Transverse colon (tissue), 4 donors: ENCODE data around the gene ATP5PD. TPM values are rescaled to one million over a fixed set of nuclear protein-coding genes. Genes with fewer than 3 reads are reported as not detected.

Experiments used
- DNase-seq: peaks from one replicate; pipeline ENCODE4 v3.0.0-alpha.2; 2019
- H3K27ac ChIP-seq, 4 donors: fragments of 200-600 bp; sonication (generic); 2 replicates each; pipeline ENCODE4 v1.5.1; 2016 to 2018; ENCODE audit warnings: inconsistent platforms in 4 of 4
- H3K27me3 ChIP-seq: fragments of 200-600 bp; sonication (generic); 2 replicates; pipeline ENCODE4 v1.5.1; 2017; ENCODE audit warnings: inconsistent platforms
- H3K36me3 ChIP-seq, 4 donors: fragments of 200-600 bp; sonication (generic); 2 replicates each; pipeline ENCODE4 v1.5.1; 2017 to 2019; ENCODE audit warnings: inconsistent platforms in 4 of 4
- H3K4me1 ChIP-seq, 4 donors: fragments of 200-600 bp; sonication (generic); 2 replicates each; pipeline ENCODE4 v1.5.1; 2017 to 2020; ENCODE audit warnings: inconsistent platforms in 4 of 4
- H3K4me3 ChIP-seq, 4 donors: fragments of 200-600 bp; sonication (generic); 1 replicate in 1 of 4; 2 replicates in 3 of 4; pipeline versions ENCODE4 v1.5.1 to v1.6.1; 2017 to 2019; ENCODE audit warnings: inconsistent platforms in 4 of 4
- H3K9me3 ChIP-seq, 2 donors: fragments of 200-600 bp; sonication (generic); 2 replicates each; pipeline ENCODE4 v1.5.1; 2017 to 2019; ENCODE audit warnings: inconsistent platforms in 2 of 2
- CTCF ChIP-seq, 5 experiments: fragments of 200-600 bp in 3 of 5; fragments of 450-650 bp in 2 of 5; sonication (generic) in 3 of 5; IDR thresholded peaks; 1 replicate in 2 of 5; 2 replicates in 3 of 5; pipeline ENCODE4 v1.5.1; 2016 to 2017; ENCODE audit warnings: antibody characterized with exemption in 5 of 5, inconsistent platforms in 3 of 5, mild to moderate bottlenecking in 2 of 5, moderate library complexity in 1 of 5
- EP300 ChIP-seq: sonication (generic); formaldehyde crosslinking; IDR thresholded peaks from one replicate; pipeline ENCODE4 v1.6.1; 2017; ENCODE audit warnings: antibody characterized with exemption, low read depth
- POLR2A ChIP-seq: fragments of 450-650 bp; IDR thresholded peaks from one replicate; pipeline ENCODE4 v1.6.1; 2016; ENCODE audit warnings: antibody characterized with exemption, mild to moderate bottlenecking, moderate library complexity
- POLR2AphosphoS5 ChIP-seq, 3 donors: sonication (generic); formaldehyde crosslinking; IDR thresholded peaks; one replicate each; pipeline ENCODE4 v1.6.1; 2016; ENCODE audit warnings: antibody characterized with exemption in 3 of 3
- WGBS, 2 donors: methylation state at CpG; one replicate each; pipeline ENCODE4 v1.1.5; 2018; ENCODE audit warnings: low coverage in 1 of 2; 5-methylcytosine and 5-hydroxymethylcytosine counted together
- in situ Hi-C, 4 donors: fragments of 200-750 bp; cut with MboI; loops; one replicate each; pipeline versions ENCODE4 v1.15.0 to v1.15.1; 2017; ENCODE audit warnings: low sequenced_read_pairs in 3 of 4, low pct_ligation_motif_present in 1 of 4, low pct_unique_long_range_greater_than_20kb in 1 of 4
- intact Hi-C: fragments of 100-400 bp; cut with DNase I; formaldehyde crosslinking; loops from one replicate; pipeline ENCODE4 v1.15.1; 2023; ENCODE audit warnings: low total_unique reads
- total RNA-seq, 4 donors: library from RNA; depleted of rRNA; stranded (reverse); fragments of >200 nt; gene quantifications; one replicate each; pipeline ENCODE4 v1.1.0, GENCODE V29; 2016

ATP5PD gene
- total RNA-seq, 4 donors from 2014 or later: 75.2 to 373 (median 245) TPM

DNA sequence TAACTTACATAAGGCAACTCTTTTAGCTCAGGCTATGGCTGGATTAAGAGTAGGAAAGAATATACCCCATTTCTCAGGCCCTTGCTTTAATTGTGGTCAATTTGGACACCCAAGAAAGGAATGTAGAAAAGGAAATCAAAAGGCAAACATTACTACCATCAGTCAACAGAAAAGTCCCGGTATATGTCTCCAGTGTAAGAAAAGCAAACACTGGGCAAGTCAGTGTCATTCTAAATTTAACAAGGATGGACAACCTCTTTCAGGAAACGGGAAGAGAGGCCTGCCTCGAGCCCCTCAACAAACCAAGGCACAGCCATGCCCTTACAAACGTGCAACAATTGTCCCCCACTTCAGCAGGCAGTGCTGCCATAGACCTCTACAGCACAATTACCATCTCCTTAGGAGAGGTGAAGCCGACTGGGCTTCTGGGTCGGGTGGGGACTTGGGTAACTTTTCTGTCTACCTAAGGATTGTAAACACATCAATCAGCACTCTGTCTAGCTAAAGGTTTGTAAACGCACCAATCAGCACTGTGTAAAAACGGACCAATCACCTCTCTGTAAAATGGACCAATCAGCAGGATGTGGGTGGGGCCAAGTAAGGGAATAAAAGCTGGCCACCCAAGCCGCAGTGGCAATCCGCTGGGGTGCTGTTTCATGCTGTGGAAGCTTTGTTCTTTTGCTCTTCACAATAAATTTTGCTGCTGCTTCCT is 21.9 kb downstream of the ATP5PD start:
- TF ChIP-seq POLR2AphosphoS5 (IDR thresholded peaks at IDR 0.05) (no peak), CTCF (IDR thresholded peaks at IDR 0.05) (no peak), POLR2A (no peak), EP300 (no peak)
- intact Hi-C loops: no loop called here
- in situ Hi-C loops: no loop called here

DNA sequence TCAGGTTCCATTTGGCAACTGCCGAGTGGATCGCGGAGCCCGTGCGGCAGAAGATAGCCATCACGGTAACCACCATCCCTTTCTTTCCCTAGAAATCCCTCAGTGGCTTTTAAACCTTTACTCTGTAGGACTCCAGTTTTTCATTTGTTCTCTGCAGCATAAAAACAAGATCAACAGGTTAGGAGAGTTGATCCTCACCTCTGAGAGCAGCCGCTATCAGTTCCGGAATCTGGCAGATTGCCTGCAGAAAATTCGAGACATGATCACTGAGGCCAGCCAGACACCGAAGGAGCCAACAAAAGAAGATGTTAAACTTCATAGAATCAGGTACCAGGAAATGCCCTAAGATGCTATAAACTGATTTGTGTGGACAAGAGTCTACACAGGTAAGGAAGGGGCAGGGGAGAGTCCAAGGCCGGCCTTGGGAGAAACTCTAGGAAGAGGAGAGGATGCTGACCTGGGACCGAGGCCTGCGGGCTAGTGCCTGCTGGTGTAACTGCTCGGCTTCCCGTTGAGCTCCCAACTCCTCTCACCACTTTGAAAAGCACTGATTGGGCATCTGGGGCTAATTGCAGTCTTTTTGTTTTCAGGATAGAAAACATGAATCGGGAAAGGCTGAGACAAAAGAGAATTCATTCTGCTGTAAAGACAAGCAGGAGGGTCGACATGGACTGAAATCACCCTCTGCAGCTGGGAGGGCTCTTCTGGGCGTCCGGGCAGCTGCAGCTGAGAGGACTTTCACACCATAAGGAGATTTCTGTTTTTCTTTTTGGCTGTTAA is 26.2 kb downstream of the ATP5PD start:
- in situ Hi-C loops (no loop called here), intact Hi-C loops (no loop called here)
- Histone ChIP-seq H3K27ac (no peak overlapping the region), H3K9me3 (no peaks in the 10 kb centered on the region), H3K27me3 (no peaks in the 10 kb centered on the region), H3K36me3 (peaks cover 0 to 22% (median 10%) of the 10 kb centered on the region in 4 donors), H3K4me1 (no peaks in the 10 kb centered on the region), H3K4me3 (no peak overlapping the region)
- WGBS, 2 donors: 89 to 90% methylated on average over 12 to 19 of the region's 19 CpGs
- TF ChIP-seq POLR2AphosphoS5 (IDR thresholded peaks at IDR 0.05): no peak
- no peak for TF ChIP-seq POLR2A
- TF ChIP-seq EP300: no peak
- TF ChIP-seq CTCF (IDR thresholded peaks at IDR 0.05): no peak
- DNase-seq: no peak

More for the DNA sequence above, 21.9 kb downstream of the ATP5PD start:
- H3K27me3 ChIP-seq: no peaks in the 10 kb centered on the region
- H3K36me3 ChIP-seq: peaks cover 0 to 20% (median 10%) of the 10 kb centered on the region in 4 donors
- 63 to 85% methylated on average over 3 to 10 of the region's 10 CpGs for WGBS, 2 donors
- no peak overlapping the region for H3K4me3 ChIP-seq
- no peak overlapping the region for H3K27ac ChIP-seq
- H3K9me3 ChIP-seq: no peaks in the 10 kb centered on the region
- no peak for DNase-seq
- H3K4me1 ChIP-seq: no peaks in the 10 kb centered on the region

DNA sequence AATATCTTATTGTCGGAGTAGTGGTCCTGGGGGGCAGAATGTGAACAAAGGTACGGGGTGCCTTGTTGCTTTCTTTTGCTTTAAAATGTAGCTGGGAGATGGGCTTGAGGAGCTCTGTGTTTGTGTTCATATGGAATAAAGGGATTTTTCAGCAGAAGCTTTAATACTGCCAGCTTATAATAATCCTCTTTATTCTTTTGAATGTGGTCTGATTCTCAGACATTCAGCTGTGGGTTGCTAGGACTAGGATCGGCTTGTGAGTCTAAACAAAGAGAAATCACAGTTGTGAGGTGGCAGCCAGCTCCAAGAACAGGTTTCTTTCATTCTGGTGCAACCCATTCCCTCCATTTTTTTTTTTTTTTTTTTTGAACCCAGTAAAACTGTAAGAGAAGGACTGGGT is 27.1 kb downstream of the ATP5PD start:
- DNase-seq: no peak
- no peaks in the 10 kb centered on the region for H3K9me3 ChIP-seq
- no peak overlapping the region for H3K27ac ChIP-seq
- no peaks in the 10 kb centered on the region for H3K27me3 ChIP-seq
- peaks cover 0 to 22% (median 10%) of the 10 kb centered on the region in 4 donors for H3K36me3 ChIP-seq
- no peak for TF ChIP-seq EP300
- no peak for TF ChIP-seq POLR2A
- no peak for TF ChIP-seq CTCF (IDR thresholded peaks at IDR 0.05)
- TF ChIP-seq POLR2AphosphoS5 (IDR thresholded peaks at IDR 0.05): no peak
- WGBS, 2 donors: 95 to 100% methylated on average over 3 of the region's 3 CpGs
- in situ Hi-C loops: no loop called here
- intact Hi-C loops: loop anchor here (10.0 kb wide), 1 partner anchor 55 kb away; no protein-coding TSS in a partner anchor
- no peaks in the 10 kb centered on the region for H3K4me1 ChIP-seq
- no peak overlapping the region for H3K4me3 ChIP-seq

- in situ Hi-C loops (no loop called here), intact Hi-C loops (loop anchor here (10.0 kb wide), 1 partner anchor 54 kb away; no protein-coding TSS in a partner anchor)
- DNase-seq: no peak
- no peaks in the 10 kb centered on the region for H3K27me3 ChIP-seq
- TF ChIP-seq POLR2A: no peak
- TF ChIP-seq POLR2AphosphoS5 (IDR thresholded peaks at IDR 0.05): no peak
- TF ChIP-seq EP300: no peak
- TF ChIP-seq CTCF (IDR thresholded peaks at IDR 0.05): no peak
- peaks cover 0 to 22% (median 10%) of the 10 kb centered on the region in 4 donors for H3K36me3 ChIP-seq
- H3K9me3 ChIP-seq: no peaks in the 10 kb centered on the region
- no peaks in the 10 kb centered on the region for H3K4me1 ChIP-seq
- no peak overlapping the region for H3K4me3 ChIP-seq
- WGBS, 2 donors: 98% methylated on average over 5 of the region's 5 CpGs; no CpG with 5 or more reads in 1 of the 2 donors
- H3K27ac ChIP-seq: no peak overlapping the region
Observed at GRCh38 chr17:75019146-75019545, 27.6 kb downstream of the ATP5PD start.
